Skeletal muscle tissue (tissue), 4 donors: ENCODE results near the gene SCD5. TPM values are rescaled to one million over a fixed set of nuclear protein-coding genes. Genes with fewer than 3 reads are reported as not detected.

ENCODE experiments used
- H3K27ac ChIP-seq: one replicate; pipeline ENCODE4 v1.7.0; 2013; ENCODE audit warnings: mild to moderate bottlenecking, low read depth, low read length, inconsistent platforms
- H3K27me3 ChIP-seq, 3 donors: one replicate each; pipeline ENCODE4 v1.7.0; 2013; ENCODE audit warnings: low read length in 3 of 3; ENCODE audit not compliant: control insufficient read depth in 3 of 3, insufficient read depth in 3 of 3
- H3K36me3 ChIP-seq, 3 donors: one replicate each; pipeline ENCODE4 v1.7.0; 2013; ENCODE audit warnings: low read length in 3 of 3; ENCODE audit not compliant: control insufficient read depth in 3 of 3, insufficient read depth in 3 of 3
- H3K4me1 ChIP-seq, 3 donors: one replicate each; pipeline ENCODE4 v1.7.0; 2013; ENCODE audit warnings: low read length in 3 of 3, mild to moderate bottlenecking in 3 of 3; ENCODE audit not compliant: control insufficient read depth in 3 of 3, insufficient read depth in 3 of 3
- H3K4me3 ChIP-seq, 3 donors: one replicate each; pipeline ENCODE4 v1.7.0; 2013; ENCODE audit warnings: low read length in 3 of 3
- H3K9ac ChIP-seq, 3 donors: one replicate each; pipeline ENCODE4 v1.7.0; 2013; ENCODE audit warnings: low read length in 3 of 3, mild to moderate bottlenecking in 3 of 3, moderate library complexity in 2 of 3, low read depth in 1 of 3
- H3K9me3 ChIP-seq, 3 donors: one replicate each; pipeline ENCODE4 v1.7.0; 2013; ENCODE audit warnings: low read length in 3 of 3; ENCODE audit not compliant: control insufficient read depth in 3 of 3
- total RNA-seq: library from RNA; depleted of rRNA; stranded (reverse); fragments of >200 nt; gene quantifications from one replicate; pipeline ENCODE4 v1.2.3, GENCODE V29; 2014
- donor health status: Osteomylitis.

SCD5 gene
- total RNA-seq, 1 donor from 2014 or later = 9.4 TPM

DNA sequence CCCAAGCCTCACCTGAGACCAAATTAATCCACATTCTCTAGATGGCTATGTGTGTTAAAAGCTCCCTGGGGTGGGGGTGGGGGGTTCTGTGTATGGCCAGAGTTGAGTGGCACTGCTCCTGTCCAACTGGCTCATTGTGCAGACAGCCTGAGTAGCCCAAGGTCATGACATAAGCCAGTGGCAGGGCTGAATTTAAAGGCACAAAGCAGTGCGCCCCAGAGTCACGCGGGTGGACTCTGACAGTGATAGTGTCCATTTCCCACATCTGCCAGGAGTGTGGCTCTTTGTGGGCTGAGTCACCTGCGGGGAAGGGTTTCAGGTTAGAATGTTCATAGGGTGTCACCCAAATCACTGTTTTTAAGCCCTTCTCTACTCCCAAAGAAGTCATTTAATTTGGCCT, 45.4 kb downstream of the SCD5 start:
- no peaks in the 10 kb centered on the region for H3K36me3 ChIP-seq
- H3K4me3 ChIP-seq = no peak overlapping the region
- peak overlapping the region; percentile 25 for H3K27ac ChIP-seq
- no peaks in the 10 kb centered on the region for H3K4me1 ChIP-seq
- H3K9me3 ChIP-seq = no peaks in the 10 kb centered on the region
- no peaks in the 10 kb centered on the region for H3K27me3 ChIP-seq
- H3K9ac ChIP-seq = no peak overlapping the region

DNA sequence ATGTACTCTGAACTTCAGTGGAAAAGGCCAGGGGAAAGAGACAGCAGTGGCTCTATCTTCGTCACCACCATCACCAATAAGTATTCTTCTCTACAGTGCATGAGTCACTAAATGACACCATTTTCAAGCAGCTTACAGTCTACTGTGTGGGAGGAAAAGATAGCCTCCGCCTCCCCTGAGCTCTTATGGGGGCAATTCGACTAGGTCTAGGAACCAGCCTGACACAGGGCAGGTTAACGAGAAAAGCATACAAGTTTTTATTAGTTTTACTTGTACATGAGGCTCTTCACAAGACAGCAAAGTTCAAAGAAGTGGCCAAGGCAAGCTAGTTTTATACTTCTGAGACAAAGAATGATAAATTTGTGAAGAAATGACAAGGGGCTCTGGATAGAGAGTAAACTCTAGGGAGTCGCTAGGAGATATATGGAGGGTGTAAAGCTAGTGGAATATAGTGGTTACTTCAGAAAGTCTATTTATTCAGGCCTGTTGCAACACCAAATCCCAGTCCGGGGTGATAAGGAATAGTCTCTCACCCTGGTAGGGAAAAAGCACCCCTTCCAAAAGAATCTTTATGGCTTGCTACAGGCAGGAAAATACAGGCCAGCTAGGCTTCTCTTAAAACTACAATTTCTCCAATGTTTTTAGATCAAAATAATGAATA, 49.7 kb downstream of the SCD5 start:
- H3K36me3 ChIP-seq = no peaks in the 10 kb centered on the region
- no peaks in the 10 kb centered on the region for H3K27me3 ChIP-seq
- H3K27ac ChIP-seq = no peak overlapping the region
- no peak overlapping the region for H3K9ac ChIP-seq
- H3K4me1 ChIP-seq = no peaks in the 10 kb centered on the region
- H3K4me3 ChIP-seq = no peak overlapping the region
- no peaks in the 10 kb centered on the region for H3K9me3 ChIP-seq

DNA sequence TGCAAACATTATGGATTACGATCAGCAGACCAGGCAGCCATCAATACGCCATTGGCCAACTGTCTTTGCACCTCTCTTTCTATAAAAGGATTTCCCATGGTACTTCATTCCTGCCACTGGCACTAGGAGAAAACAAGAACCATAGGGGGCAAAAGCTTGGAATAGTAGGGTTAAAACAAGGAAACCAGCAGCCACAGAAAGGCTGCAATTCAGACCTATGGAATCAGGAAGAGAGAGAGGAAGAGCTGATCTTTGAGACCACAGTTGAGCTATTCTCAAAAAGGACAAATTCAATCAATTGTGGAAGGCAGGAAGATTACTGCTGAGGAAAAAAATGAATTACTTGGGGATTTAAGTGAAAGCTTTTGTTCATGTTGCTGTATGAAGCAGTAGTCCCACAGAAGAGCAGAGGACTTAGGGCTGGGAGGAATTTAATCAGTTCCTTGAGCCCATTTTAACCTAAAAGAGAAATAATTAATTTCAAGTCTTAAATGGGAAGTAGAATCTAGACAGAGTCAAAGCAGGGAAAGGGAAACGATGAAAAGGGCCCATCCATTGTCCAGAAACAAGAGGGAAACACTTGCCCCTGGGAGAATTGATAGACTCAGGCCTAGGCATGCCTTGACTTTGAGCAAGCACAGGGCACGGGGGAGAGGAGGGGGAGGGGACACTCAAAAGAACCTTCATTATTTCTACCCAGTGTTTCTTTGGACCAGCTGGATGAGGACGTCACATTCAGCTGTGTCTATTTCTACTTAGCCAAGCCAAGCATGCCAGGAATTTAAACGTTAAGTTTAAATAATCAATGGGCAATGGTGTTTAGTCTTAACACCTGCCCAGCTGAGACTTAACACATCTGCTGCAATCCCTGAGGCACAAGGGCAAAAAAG, 50.7 kb downstream of the SCD5 start:
- no peaks in the 10 kb centered on the region for H3K27me3 ChIP-seq
- no peak overlapping the region for H3K9ac ChIP-seq
- H3K36me3 ChIP-seq = no peaks in the 10 kb centered on the region
- H3K27ac ChIP-seq = no peak overlapping the region
- no peaks in the 10 kb centered on the region for H3K9me3 ChIP-seq
- no peaks in the 10 kb centered on the region for H3K4me1 ChIP-seq
- no peak overlapping the region for H3K4me3 ChIP-seq

DNA sequence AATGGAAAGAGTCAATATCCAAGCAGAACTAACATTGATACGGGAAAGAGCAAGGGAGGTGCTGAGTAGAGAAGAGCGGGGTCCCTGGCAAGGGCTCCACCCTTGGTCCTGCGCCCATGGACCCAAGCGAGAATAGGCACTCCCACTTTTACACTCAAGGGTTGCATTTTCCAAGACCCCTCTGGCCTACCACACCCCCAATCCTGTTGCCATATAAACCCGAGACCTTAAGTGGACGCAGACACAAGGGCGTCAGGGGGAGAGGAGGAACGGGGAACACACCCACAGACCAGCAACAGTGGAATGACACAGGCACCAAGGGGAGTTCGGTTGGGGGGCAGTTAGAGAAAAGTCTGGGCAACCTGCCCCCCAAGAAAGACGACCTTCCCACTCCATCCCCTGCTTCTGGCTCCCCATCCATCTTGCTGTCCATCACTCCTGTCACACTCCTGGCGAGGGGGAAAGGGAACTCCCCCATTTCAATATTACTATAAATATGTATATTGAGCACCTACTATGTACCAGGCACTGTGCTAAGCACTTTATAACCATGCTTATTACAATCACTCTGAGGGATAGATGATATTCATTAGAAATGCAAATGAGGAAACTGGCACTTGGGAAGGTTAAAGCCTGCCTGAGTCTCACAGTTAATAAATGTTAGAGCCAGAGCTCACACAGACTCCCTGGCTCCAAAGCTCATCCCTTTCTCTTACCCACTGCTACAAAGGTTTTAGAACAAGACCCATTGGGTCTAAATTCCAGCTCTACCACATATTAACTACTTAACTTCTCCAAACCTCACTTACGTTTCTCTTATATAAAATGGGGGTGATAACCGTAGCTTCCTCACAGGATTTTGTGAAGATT, 51.7 kb downstream of the SCD5 start:
- no peak overlapping the region for H3K4me3 ChIP-seq
- no peaks in the 10 kb centered on the region for H3K4me1 ChIP-seq
- no peaks in the 10 kb centered on the region for H3K36me3 ChIP-seq
- no peaks in the 10 kb centered on the region for H3K9me3 ChIP-seq
- H3K27me3 ChIP-seq = no peaks in the 10 kb centered on the region
- no peak overlapping the region for H3K9ac ChIP-seq
- no peak overlapping the region for H3K27ac ChIP-seq

DNA sequence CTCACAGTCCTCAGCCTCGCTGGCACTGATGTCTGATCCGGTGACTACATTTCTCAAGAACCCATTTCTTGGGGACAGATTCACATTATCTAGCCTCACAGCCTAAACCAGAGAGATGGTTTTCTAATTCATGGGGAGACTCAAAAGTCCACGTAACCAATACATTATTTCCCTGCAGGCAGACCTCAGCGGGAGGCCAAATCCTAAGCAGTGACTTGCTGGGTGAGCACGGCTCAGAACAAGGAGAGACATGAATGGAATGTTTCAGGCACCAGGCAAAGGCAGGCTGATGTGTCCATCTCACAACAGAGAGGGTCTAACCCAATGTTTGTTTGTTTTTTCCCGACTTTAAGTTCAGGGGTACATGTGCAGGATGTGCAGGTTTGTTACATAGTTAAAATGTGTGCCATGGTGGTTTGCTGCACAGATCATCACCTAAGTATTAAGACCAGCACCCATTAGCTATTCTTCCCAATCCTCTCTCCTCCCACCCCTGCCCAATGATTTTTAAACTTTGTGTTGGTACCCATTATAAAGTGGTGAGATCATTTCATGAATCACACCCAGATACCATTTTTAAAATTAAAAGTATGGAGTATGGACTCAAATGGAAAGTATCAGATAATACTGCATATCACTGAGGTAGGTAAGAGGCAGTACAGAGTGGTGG, 53.3 kb downstream of the SCD5 start:
- H3K36me3 ChIP-seq = no peaks in the 10 kb centered on the region
- no peak overlapping the region for H3K9ac ChIP-seq
- H3K9me3 ChIP-seq = no peaks in the 10 kb centered on the region
- H3K4me3 ChIP-seq = no peak overlapping the region
- H3K4me1 ChIP-seq = no peaks in the 10 kb centered on the region
- H3K27ac ChIP-seq = no peak overlapping the region
- no peaks in the 10 kb centered on the region for H3K27me3 ChIP-seq

- Histone ChIP-seq H3K9me3 (no peaks in the 10 kb centered on the region), H3K27ac (no peak overlapping the region), H3K9ac (no peak overlapping the region), H3K4me1 (no peaks in the 10 kb centered on the region), H3K27me3 (no peaks in the 10 kb centered on the region), H3K4me3 (no peak overlapping the region), H3K36me3 (no peaks in the 10 kb centered on the region)
Observed at GRCh38 chr4:82744284-82744968, 54.2 kb downstream of the SCD5 start.

- no peaks in the 10 kb centered on the region for H3K4me1 ChIP-seq
- no peak overlapping the region for H3K27ac ChIP-seq
- no peaks in the 10 kb centered on the region for H3K9me3 ChIP-seq
- no peak overlapping the region for H3K4me3 ChIP-seq
- no peak overlapping the region for H3K9ac ChIP-seq
- no peaks in the 10 kb centered on the region for H3K27me3 ChIP-seq
- H3K36me3 ChIP-seq = no peaks in the 10 kb centered on the region
Observed at GRCh38 chr4:82741188-82741587, 57.4 kb downstream of the SCD5 start.

- no peaks in the 10 kb centered on the region for H3K27me3 ChIP-seq
- H3K4me1 ChIP-seq = no peaks in the 10 kb centered on the region
- no peak overlapping the region for H3K9ac ChIP-seq
- H3K36me3 ChIP-seq = no peaks in the 10 kb centered on the region
- no peak overlapping the region for H3K27ac ChIP-seq
- no peak overlapping the region for H3K4me3 ChIP-seq
- H3K9me3 ChIP-seq = no peaks in the 10 kb centered on the region
Observed at GRCh38 chr4:82739287-82740190, 59.1 kb downstream of the SCD5 start.
